IPS-18c (cell line): Measurements from ENCODE around the gene ITGB7.
A peak's percentile ranks its signal among the peaks of the same experiment; 100 is the strongest.

Experiments used
- H3K4me3 ChIP-seq: 2 replicates; pipeline ENCODE4 v1.7.0; 2013; ENCODE audit warnings: low read depth, mild to moderate bottlenecking, low read length, moderate library complexity; ENCODE audit not compliant: insufficient read depth
- H3K9me3 ChIP-seq: one replicate; pipeline ENCODE4 v1.6.1; 2013; ENCODE audit warnings: mild to moderate bottlenecking, low read length, moderate library complexity; ENCODE audit not compliant: control insufficient read depth, insufficient read depth

ITGB7 gene, protein sequence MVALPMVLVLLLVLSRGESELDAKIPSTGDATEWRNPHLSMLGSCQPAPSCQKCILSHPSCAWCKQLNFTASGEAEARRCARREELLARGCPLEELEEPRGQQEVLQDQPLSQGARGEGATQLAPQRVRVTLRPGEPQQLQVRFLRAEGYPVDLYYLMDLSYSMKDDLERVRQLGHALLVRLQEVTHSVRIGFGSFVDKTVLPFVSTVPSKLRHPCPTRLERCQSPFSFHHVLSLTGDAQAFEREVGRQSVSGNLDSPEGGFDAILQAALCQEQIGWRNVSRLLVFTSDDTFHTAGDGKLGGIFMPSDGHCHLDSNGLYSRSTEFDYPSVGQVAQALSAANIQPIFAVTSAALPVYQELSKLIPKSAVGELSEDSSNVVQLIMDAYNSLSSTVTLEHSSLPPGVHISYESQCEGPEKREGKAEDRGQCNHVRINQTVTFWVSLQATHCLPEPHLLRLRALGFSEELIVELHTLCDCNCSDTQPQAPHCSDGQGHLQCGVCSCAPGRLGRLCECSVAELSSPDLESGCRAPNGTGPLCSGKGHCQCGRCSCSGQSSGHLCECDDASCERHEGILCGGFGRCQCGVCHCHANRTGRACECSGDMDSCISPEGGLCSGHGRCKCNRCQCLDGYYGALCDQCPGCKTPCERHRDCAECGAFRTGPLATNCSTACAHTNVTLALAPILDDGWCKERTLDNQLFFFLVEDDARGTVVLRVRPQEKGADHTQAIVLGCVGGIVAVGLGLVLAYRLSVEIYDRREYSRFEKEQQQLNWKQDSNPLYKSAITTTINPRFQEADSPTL

DNA sequence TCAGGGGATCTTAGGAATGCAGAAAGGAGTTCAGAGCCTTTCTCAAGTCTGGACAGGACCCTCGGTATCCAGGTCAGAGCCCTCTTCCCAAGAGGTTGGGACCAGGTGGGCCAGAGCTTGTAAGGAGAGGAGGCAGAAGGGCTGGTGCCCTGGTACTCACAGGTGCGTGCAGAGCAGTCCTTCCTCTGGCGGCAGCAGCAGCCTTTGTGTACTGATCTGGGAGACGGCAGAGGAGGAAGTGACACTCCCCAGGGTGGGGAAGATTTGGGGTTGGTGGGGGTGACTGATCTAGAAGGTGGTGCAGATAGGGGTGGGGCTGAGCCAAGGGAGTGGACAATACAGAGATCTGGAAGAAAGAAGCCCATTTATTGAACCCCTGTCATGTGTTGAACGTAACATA is at the start of gene ITGB7:
TSS of gene ITGB7 (minus strand) at position 210 of the 400 bp plus-strand sequence. CDS start 6,808 bp downstream, outside the sequence.
- H3K9me3 ChIP-seq: no peaks in the 10 kb centered on the region
- H3K4me3 ChIP-seq: no peak within 1 kb of the TSS

DNA sequence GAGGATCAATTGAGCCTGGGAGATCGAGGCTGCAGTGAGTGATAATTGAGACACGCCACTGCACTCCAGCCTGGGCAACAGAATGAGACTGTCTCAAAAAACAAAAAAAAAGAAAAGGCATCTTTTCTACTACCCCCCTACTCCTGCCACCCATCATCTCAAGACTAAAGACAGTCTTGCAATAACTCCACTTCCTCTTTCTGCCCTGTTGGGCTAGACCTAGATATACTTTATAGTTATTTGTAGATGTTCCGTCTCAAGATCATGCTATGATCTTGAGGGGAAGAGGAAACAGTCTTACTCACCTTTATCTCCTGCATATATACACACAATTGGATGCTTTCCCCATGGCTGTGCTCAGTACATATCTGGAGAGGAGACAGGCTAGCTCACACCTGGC is 48.9 kb upstream of the ITGB7 start:
- no peaks in the 10 kb centered on the region for H3K9me3 ChIP-seq
- no peak overlapping the region for H3K4me3 ChIP-seq

DNA sequence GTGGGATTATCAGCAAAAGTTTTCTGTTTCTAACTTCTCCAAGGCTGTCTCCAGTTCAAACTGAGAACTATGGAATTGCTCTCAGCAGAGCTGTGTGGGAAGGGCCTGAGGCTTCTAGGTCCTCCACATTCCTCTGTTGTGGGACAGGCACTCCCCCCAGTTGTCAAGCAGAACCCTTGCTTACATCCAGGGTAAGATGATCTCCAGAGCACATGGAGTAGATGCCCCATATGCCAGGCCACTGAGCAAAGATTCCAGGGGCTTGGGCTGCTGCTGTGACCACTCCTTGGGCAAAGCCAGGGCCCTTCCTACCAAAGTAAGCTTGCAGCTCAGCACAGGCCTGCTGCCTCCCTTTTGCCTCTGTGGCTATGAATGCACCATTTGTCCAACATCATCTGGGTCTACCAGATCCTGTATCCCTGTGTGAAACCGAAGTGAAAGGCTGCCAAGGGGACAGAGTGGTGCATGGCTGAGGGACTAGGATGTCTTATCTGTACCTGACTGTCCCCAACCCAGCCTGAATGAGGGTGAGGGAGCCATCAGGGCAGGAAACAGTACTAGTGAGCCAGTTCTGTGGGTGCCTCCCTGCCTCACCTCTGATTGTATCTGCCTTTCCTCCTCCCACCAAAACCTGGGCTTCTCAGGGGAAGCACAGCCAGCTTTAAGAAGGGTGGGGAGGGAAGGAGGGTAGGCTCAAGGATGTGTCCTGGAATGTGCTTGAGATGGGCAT is 47.9 kb upstream of the ITGB7 start:
- no peaks in the 10 kb centered on the region for H3K9me3 ChIP-seq
- no peak overlapping the region for H3K4me3 ChIP-seq

- no peak overlapping the region for H3K4me3 ChIP-seq
- H3K9me3 ChIP-seq: no peaks in the 10 kb centered on the region
Observed at GRCh38 chr12:53253298-53253697, 46.2 kb upstream of the ITGB7 start.

- peak overlapping the region; percentile 75 for H3K4me3 ChIP-seq
Observed at GRCh38 chr12:53252349-53252916, 45.4 kb upstream of the ITGB7 start.

DNA sequence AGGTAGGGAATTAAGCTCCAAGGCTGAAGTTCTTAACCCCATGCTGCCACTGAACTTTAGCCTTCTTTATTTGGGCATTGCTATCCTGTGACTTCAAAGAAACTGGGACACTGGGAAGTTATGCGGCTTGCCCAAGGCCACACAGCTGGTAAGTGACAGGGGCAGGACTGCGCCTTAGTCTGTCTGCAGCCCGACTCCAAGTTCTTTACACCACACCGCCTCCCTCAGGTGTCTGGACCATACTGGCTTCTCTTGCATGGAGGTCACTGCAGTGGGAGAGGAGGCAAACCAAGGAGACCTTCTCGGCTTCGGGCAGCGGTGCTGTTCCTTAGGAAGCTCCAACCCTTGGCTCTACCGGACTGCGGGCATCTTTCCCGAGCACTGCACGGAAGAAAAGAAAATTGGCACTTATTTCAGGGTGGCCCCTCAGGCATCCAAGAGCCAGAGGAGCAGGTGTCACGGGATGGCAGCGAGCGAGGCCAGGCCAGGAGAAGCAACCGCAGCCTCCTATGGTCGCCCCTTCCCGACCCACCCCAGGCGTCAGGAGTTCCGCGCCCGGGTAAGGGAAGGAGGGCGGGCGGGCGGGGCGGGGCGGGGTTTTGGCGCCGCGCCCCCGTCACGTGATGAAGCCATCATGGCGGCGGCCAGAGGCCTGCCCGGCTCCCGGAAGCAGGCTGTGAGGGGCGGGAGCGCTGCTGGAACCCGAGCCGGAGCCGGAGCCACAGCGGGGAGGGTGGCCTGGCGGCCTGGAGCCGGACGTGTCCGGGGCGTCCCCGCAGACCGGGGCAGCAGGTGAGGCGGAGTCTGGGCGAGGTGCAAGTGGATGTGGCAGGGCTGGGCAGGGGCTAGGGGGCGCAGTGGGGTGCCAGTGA is 44.7 kb upstream of the ITGB7 start:
- H3K9me3 ChIP-seq: no peaks in the 10 kb centered on the region
- peak overlapping the region; percentile 75 for H3K4me3 ChIP-seq

More at GRCh38 chr12:53252349-53252916, 45.4 kb upstream of the ITGB7 start:
- no peaks in the 10 kb centered on the region for H3K9me3 ChIP-seq

DNA sequence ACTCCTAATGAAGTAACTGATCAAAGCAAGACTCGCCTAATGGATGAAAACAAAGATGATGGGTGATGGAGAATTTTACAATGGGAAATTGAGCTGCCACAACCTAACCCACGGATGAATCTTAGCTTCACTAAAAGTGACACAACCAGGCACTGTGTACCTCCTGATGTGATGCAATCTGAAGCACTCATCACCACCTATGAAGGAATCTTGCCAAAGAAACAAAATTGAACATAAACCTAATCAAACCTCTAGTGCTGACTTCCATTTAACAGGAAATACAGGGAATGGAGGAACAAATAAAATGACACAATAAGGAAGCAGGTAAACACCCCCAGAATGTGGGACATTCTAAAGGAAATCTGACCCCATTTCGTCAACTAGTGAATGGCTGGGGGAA is 38.2 kb upstream of the ITGB7 start:
- no peak overlapping the region for H3K4me3 ChIP-seq
- H3K9me3 ChIP-seq: no peaks in the 10 kb centered on the region

GRCh38 chr12:53244337-53244736 is 37.3 kb upstream of the ITGB7 start:
- H3K4me3 ChIP-seq: no peak overlapping the region
- no peaks in the 10 kb centered on the region for H3K9me3 ChIP-seq

DNA sequence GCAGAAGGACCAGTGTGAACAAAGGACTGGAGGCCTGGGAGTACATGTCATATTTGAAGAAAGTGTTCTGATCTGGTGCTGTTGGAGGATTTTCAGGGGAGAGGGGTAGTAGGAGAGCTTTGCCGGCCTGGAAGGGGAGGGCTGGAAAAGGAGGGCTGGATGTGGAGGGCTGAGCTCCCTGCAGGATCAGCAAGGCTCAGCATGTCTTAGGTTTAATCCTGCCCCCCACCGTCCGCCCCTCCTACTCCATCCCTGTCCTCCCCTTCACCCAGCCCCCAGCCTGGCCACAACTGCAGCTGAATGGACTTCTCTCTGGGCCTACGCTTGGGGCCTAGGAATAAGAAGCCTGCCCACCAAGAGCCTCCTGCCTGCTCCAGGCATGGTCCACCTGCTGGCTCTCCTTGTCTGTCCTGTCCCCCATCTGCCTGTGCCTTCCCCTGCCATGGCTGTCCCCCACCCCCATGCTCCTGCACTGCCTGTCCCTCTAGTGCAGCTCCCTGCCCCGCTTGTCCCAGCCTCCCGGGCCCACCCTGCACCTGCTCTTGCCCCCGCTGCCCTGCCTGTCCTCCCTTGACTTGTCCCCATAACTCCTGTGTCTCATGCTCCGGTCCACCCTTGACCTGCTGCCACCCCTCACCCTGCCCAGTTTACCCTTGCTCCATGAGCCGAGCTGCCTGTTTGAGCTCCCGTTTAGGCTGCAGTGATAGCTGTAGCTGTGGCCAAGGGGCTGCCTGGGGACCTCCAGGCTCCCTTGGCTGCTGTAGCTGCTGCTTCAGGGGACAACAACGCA is 34.8 kb upstream of the ITGB7 start:
- H3K4me3 ChIP-seq: no peak overlapping the region

GRCh38 chr12:53239643-53240258 is 32.7 kb upstream of the ITGB7 start:
- no peak overlapping the region for H3K4me3 ChIP-seq
- peaks cover 3% of the 10 kb centered on the region for H3K9me3 ChIP-seq

More for the DNA sequence above, 34.8 kb upstream of the ITGB7 start:
- no peaks in the 10 kb centered on the region for H3K9me3 ChIP-seq

DNA sequence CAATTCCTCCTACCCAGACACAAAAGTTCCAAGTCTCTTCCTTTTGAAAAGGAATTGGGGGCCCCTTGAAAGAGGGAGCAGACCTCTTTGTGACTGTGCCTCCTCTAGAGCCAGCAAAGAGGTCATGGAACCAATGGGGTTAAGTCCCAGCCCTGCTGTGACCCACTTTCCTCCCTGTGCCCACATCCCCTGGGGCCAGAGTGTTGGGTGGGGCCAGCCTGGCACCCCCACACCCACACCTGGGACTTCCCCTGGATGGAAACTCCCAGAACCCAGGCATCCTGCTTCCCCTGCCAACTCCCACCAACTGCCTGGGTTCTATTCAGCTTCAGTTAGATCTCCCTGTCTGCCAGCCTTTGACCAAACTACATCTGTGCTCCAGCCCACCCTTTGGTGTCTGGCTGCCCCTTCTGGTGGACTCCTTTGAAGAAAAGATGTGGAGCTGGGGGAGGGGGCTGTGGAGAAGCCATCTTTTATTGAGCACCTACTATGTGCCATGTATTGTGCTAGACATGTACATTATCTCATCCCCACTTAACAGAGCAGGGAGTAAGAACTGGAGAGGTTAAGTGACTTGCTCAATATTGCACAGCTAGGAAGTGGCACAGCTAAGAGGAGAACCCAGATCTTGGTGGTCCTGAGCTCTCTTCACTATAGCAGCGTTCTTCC is 29.5 kb upstream of the ITGB7 start:
- H3K4me3 ChIP-seq: no peak overlapping the region
- peaks cover 3% of the 10 kb centered on the region for H3K9me3 ChIP-seq

DNA sequence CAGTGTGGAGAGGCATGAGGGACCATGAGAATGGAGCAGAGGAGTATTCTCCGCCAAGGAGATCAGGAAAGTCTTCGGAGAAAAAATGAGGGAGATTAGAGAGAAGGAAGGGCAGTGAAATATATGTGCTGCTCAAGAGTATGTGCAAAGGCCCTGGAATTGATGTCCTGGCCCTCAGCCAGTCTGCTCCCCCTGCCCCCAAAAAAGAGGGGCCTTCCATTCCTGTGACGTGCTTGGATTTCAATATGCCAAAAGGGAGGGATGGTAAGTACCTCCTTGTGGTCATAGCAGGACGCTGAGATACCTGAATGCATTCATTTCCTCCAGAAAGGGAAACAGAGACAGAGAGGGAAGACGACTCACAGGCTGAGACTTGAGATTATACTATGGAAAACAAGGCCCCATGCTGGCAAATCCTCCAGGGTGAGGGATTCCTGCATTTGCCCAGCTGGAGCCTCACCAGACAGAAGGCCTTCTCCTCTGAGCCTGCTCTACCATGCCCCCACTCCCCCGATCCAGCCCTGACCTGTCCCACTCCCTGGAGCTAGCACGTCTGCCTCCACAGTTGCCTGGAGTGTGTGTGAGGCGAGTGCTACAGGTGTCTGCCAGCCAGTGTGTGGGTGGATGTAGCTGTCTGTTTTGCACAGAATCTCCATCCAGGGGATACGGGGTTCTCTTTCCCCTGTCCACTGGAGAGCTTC is 28.8 kb upstream of the ITGB7 start:
- peaks cover 3% of the 10 kb centered on the region for H3K9me3 ChIP-seq
- no peak overlapping the region for H3K4me3 ChIP-seq

DNA sequence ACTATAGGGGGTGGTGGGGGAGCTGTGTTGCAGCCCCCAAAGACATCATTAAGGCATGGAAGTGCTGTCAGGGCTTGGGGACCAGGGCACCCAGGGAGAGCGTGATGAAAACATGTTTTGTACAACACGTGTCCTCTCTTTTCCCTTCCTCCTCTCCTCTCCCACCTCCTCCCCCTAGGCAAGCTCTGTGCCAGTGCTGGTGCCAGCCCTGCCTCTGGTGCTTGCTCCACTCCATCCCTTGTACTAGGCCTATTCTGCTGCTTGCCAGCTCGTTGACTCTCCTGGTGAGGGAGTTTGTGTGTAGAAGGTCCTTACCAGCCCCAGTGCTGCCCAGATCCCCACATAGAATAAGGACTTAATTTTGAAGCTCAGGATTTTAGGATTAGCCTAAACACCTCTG is 28.1 kb upstream of the ITGB7 start:
- Histone ChIP-seq H3K9me3 (peaks cover 3% of the 10 kb centered on the region), H3K4me3 (no peak overlapping the region)

DNA sequence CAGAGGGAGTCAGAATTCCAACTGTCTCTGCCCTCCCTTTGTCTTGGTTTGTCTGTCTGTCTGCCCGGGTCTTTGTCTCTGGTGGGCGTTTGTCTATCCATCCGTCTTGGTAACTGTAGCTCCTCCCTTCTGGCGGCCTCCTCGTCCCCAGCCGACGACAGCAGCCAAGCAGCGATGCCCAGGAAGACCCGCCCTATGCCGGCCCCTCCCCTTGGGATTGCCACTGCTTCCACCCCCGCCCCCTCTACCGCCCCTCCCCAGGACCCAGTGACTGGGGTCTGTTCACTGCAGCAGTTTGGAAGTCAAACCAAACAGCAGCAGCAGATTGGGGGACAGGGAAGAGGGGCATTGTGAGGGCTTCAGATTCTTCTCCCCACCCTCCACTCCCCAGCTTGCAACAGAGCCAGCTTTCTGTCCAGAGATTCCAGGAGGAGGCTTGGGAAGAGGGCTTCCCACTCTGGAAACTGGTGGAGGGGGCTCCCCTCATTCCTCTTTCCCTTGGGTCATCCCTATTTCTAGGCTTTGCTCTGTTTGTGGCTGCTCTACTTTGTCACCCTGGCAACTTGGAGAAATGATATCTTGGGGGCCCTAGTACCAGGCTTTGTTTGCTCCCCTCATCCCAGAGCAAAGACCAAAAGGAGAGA is 27.3 kb upstream of the ITGB7 start:
- H3K4me3 ChIP-seq: peak overlapping the region; percentile 29; the same call in 1 of the 2 replicates

More for the DNA sequence above, 27.3 kb upstream of the ITGB7 start:
- peaks cover 3% of the 10 kb centered on the region for H3K9me3 ChIP-seq
